Fibroblast of pulmonary artery (primary cell): ENCODE data around the gene TUBB1.
"Not testable (repeated sequence)": the region's sequence is repeated elsewhere in the genome, so short reads cannot be mapped to it uniquely, and the experiment has no call there.

ENCODE experiments used
- DNase-seq: peaks from one replicate; pipeline ENCODE4 v3.0.0-alpha.2; 2010; ENCODE audit warnings: low read depth
- H3K4me3 ChIP-seq: replicated peaks from 2 replicates; pipeline ENCODE4 v1.5.1; 2011; ENCODE audit warnings: low read depth, mild to moderate bottlenecking, control low read depth, low read length, moderate library complexity
- CTCF ChIP-seq: IDR thresholded peaks from 2 replicates; pipeline ENCODE4 v1.5.1; 2011; ENCODE audit warnings: mild to moderate bottlenecking, control low read depth, low read length, inconsistent platforms; ENCODE audit errors: missing control alignments

TUBB1 gene

GRCh38 chr20:59033616-59034165 lies 14.5 kb downstream of the TUBB1 start:
- TF ChIP-seq CTCF: no peak
- DNase-seq: no peak
- no peak overlapping the region for H3K4me3 ChIP-seq

- TF ChIP-seq CTCF: no peak
Observed at GRCh38 chr20:59035381-59035780, 16.2 kb downstream of the TUBB1 start.

GRCh38 chr20:59037386-59037785 lies 18.2 kb downstream of the TUBB1 start:
- TF ChIP-seq CTCF: no peak
- no peak overlapping the region for H3K4me3 ChIP-seq
- no peak for DNase-seq

More at GRCh38 chr20:59035381-59035780, 16.2 kb downstream of the TUBB1 start:
- no peak for DNase-seq
- no peak overlapping the region for H3K4me3 ChIP-seq

GRCh38 chr20:59039233-59039632 lies 20.0 kb downstream of the TUBB1 start:
- DNase-seq: peak; percentile 33
- H3K4me3 ChIP-seq: no peak overlapping the region
- TF ChIP-seq CTCF: no peak

GRCh38 chr20:59040667-59041066 lies 21.4 kb downstream of the TUBB1 start:
- no peak for TF ChIP-seq CTCF
- no peak overlapping the region for H3K4me3 ChIP-seq
- DNase-seq: no peak

- DNase-seq: not testable (repeated sequence)
- H3K4me3 ChIP-seq: peak overlapping the region; percentile 85
Observed at GRCh38 chr20:59041487-59041886, 22.3 kb downstream of the TUBB1 start.

- no peak for DNase-seq
Observed at GRCh38 chr20:59042151-59042795, 23.0 kb downstream of the TUBB1 start, which contains the start of gene PRELID3B. Gene PRELID3B, minus strand, starts transcription at chr20:59042786. Its CDS starts 56 bp downstream, at chr20:59042730.

More at GRCh38 chr20:59042151-59042795, 23.0 kb downstream of the TUBB1 start, which contains the start of gene PRELID3B:
- TF ChIP-seq CTCF: no peak
- H3K4me3 ChIP-seq: peak within 1 kb of the TSS; percentile 85
